TTC549 (cell line): ENCODE results near the gene CNTNAP2.

Experiments
- FAIRE-seq: peaks from 2 replicates; lab custom pipeline; 2012; peaks lifted over from hg19 to GRCh38; lab: Jason Lieb, UNC

Gene CNTNAP2

GRCh38 chr7:146296028-146296427 is 179.4 kb downstream of the CNTNAP2 start:
- FAIRE-seq: no peak

- no peak for FAIRE-seq
Observed at GRCh38 chr7:146314962-146315361, 198.4 kb downstream of the CNTNAP2 start.

GRCh38 chr7:146319629-146320028 is 203.0 kb downstream of the CNTNAP2 start:
- FAIRE-seq: no peak

GRCh38 chr7:146321301-146321700 is 204.7 kb downstream of the CNTNAP2 start:
- no peak for FAIRE-seq

- FAIRE-seq: no peak
Observed at GRCh38 chr7:146331369-146331768, 214.8 kb downstream of the CNTNAP2 start.

GRCh38 chr7:146345251-146345650 is 228.7 kb downstream of the CNTNAP2 start:
- no peak for FAIRE-seq

GRCh38 chr7:146346096-146346495 is 229.5 kb downstream of the CNTNAP2 start:
- FAIRE-seq: no peak

- no peak for FAIRE-seq
Observed at GRCh38 chr7:146355216-146355615, 238.6 kb downstream of the CNTNAP2 start.

GRCh38 chr7:146359176-146359575 is 242.6 kb downstream of the CNTNAP2 start:
- FAIRE-seq: no peak

GRCh38 chr7:146366938-146367337 is 250.3 kb downstream of the CNTNAP2 start:
- no peak for FAIRE-seq

- FAIRE-seq: no peak
Observed at GRCh38 chr7:146370171-146370570, 253.6 kb downstream of the CNTNAP2 start.

- no peak for FAIRE-seq
Observed at GRCh38 chr7:146375170-146375569, 258.6 kb downstream of the CNTNAP2 start.

- FAIRE-seq: no peak
Observed at GRCh38 chr7:146378196-146378595, 261.6 kb downstream of the CNTNAP2 start.

GRCh38 chr7:146387140-146387539 is 270.5 kb downstream of the CNTNAP2 start:
- no peak for FAIRE-seq

- no peak for FAIRE-seq
Observed at GRCh38 chr7:146388928-146389327, 272.3 kb downstream of the CNTNAP2 start.

- no peak for FAIRE-seq
Observed at GRCh38 chr7:146393346-146393745, 276.7 kb downstream of the CNTNAP2 start.

GRCh38 chr7:146397141-146397540 is 280.5 kb downstream of the CNTNAP2 start:
- FAIRE-seq: no peak

- FAIRE-seq: no peak
Observed at GRCh38 chr7:146401939-146402338, 285.3 kb downstream of the CNTNAP2 start.

- FAIRE-seq: no peak
Observed at GRCh38 chr7:146405737-146406136, 289.1 kb downstream of the CNTNAP2 start.

- FAIRE-seq: no peak
Observed at GRCh38 chr7:146411975-146412374, 295.4 kb downstream of the CNTNAP2 start.

- FAIRE-seq: no peak
Observed at GRCh38 chr7:146412781-146413180, 296.2 kb downstream of the CNTNAP2 start.

GRCh38 chr7:146414373-146414772 is 297.8 kb downstream of the CNTNAP2 start:
- FAIRE-seq: no peak

GRCh38 chr7:146414937-146415336 is 298.3 kb downstream of the CNTNAP2 start:
- FAIRE-seq: no peak

- FAIRE-seq: no peak
Observed at GRCh38 chr7:146417176-146417575, 300.6 kb downstream of the CNTNAP2 start.

- FAIRE-seq: no peak
Observed at GRCh38 chr7:146423446-146423845, 306.8 kb downstream of the CNTNAP2 start.
